HepG2 (cell line): ENCODE data around the gene TOMM20. TPM values are rescaled to one million over a fixed set of nuclear protein-coding genes. Genes with fewer than 3 reads are reported as not detected.
A peak's percentile ranks its signal among the peaks of the same experiment; 100 is the strongest.
"Not testable (repeated sequence)": the region's sequence is repeated elsewhere in the genome, so short reads cannot be mapped to it uniquely, and the experiment has no call there.

Experiments used
- EP300 ChIP-seq, 3 experiments: sonication (generic) in 1 of 3; formaldehyde crosslinking in 1 of 3; IDR thresholded peaks; 2 replicates each; pipeline versions ENCODE4 v1.5.1 to v1.6.1; 2011 to 2020; ENCODE audit warnings: low read depth in 2 of 3, low read length in 2 of 3, borderline replicate concordance in 1 of 3, improper control_type of control experiment in 1 of 3, mild to moderate bottlenecking in 1 of 3, missing genetic modification reagents in 1 of 3, moderate library complexity in 1 of 3
- GFI1 ChIP-seq: sonication (generic); formaldehyde crosslinking; IDR thresholded peaks from 2 replicates; pipeline ENCODE4 v1.5.0; 2020; ENCODE audit warnings: missing genetic modification reagents, mild to moderate bottlenecking, borderline replicate concordance
- HMG20A ChIP-seq: IDR thresholded peaks from 2 replicates; pipeline ENCODE4 v1.6.1; 2016; ENCODE audit warnings: borderline replicate concordance
- HNF4A ChIP-seq: sonication (generic); formaldehyde crosslinking; IDR thresholded peaks from 2 replicates; pipeline ENCODE4 v1.4.0; 2020; ENCODE audit warnings: missing genetic modification reagents
- KDM1A ChIP-seq: IDR thresholded peaks from 2 replicates; pipeline ENCODE4 v1.6.1; 2016; ENCODE audit warnings: missing compliant biosample characterization
- SALL1 ChIP-seq: sonication (generic); formaldehyde crosslinking; IDR thresholded peaks from 2 replicates; pipeline ENCODE4 v1.8.0; 2022; ENCODE audit warnings: mild to moderate bottlenecking, missing genetic modification reagents
- SOX5 ChIP-seq: IDR thresholded peaks from 2 replicates; pipeline ENCODE4 v1.6.1; 2016; ENCODE audit warnings: borderline replicate concordance
- SSRP1 ChIP-seq: IDR thresholded peaks from 2 replicates; pipeline ENCODE4 v1.6.1; 2016; ENCODE audit warnings: control low read depth
- TCF7 ChIP-seq: sonication (generic); IDR thresholded peaks from 2 replicates; pipeline ENCODE4 v1.6.1; 2016; ENCODE audit warnings: antibody characterized with exemption, low read depth
- ZBTB38 ChIP-seq: sonication (generic); formaldehyde crosslinking; IDR thresholded peaks from 2 replicates; pipeline ENCODE4 v1.5.1; 2020; ENCODE audit warnings: mild to moderate bottlenecking, missing genetic modification reagents
- ZBTB7B ChIP-seq: sonication (generic); formaldehyde crosslinking; IDR thresholded peaks from 2 replicates; pipeline ENCODE4 v1.4.0; 2020; ENCODE audit warnings: missing genetic modification reagents
- ZMYM2 ChIP-seq: sonication (generic); formaldehyde crosslinking; IDR thresholded peaks from 2 replicates; pipeline ENCODE4 v1.8.0; 2022; ENCODE audit warnings: mild to moderate bottlenecking, missing genetic modification reagents
- ZNF121 ChIP-seq: sonication (generic); formaldehyde crosslinking; IDR thresholded peaks from 2 replicates; pipeline ENCODE4 v1.5.0; 2020; ENCODE audit warnings: mild to moderate bottlenecking, missing genetic modification reagents
- ZNF24 ChIP-seq: fragments of 450-650 bp; IDR thresholded peaks from 2 replicates; pipeline ENCODE4 v1.6.1; 2017; ENCODE audit warnings: antibody characterized with exemption, mild to moderate bottlenecking
- ZNF629 ChIP-seq: sonication (generic); formaldehyde crosslinking; conservative IDR thresholded peaks from 2 replicates; pipeline ENCODE4 v1.5.0; 2020; ENCODE audit warnings: missing genetic modification reagents
- ZNF7 ChIP-seq: IDR thresholded peaks from 2 replicates; pipeline ENCODE4 v1.6.1; 2016; ENCODE audit warnings: missing biosample characterization, missing genetic modification reagents
- polyA plus RNA-seq, 8 experiments: library from polyadenylated mRNA; depleted of rRNA in 3 of 8; stranded (reverse) in 7 of 8; unstranded in 1 of 8; fragments of >200 nt; fragmentation: Illumina TruSeq in 4 of 8; extraction: Trizol in 4 of 8; gene quantifications; 2 replicates each; pipeline versions ENCODE4 v1.2.1 to v1.2.3, GENCODE V29; 2011 to 2016; ENCODE audit warnings: low read depth in 4 of 8, missing spikeins in 1 of 8, mixed read lengths in 1 of 8; ENCODE audit not compliant: insufficient read depth in 1 of 8
- total RNA-seq, 5 experiments: library from RNA; depleted of rRNA; stranded (reverse); fragments of >200 nt; fragmentation: Illumina TruSeq; extraction: Trizol; gene quantifications; 2 replicates each; pipeline ENCODE4 v1.2.3, GENCODE V29; 2016; ENCODE audit warnings: low read depth in 1 of 5
- TF ChIP-seq, protein P1 (sequence below): sonication (generic); formaldehyde crosslinking; IDR thresholded peaks from 2 replicates; pipeline ENCODE4 v1.4.0; 2020; ENCODE audit warnings: missing genetic modification reagents, borderline replicate concordance
- TF ChIP-seq, protein P2 (sequence below): IDR thresholded peaks from 2 replicates; pipeline ENCODE4 v1.6.1; 2016; ENCODE audit warnings: missing genetic modification reagents, missing compliant biosample characterization
- TF ChIP-seq, protein P3 (sequence below): sonication (generic); formaldehyde crosslinking; IDR thresholded peaks from 2 replicates; pipeline ENCODE4 v1.5.1; 2020; ENCODE audit warnings: mild to moderate bottlenecking, missing genetic modification reagents, moderate library complexity
- TF ChIP-seq, protein P4 (sequence below): sonication (generic); formaldehyde crosslinking; IDR thresholded peaks from 2 replicates; pipeline ENCODE4 v1.4.0; 2020; ENCODE audit warnings: missing genetic modification reagents, mild to moderate bottlenecking, borderline replicate concordance

TOMM20 gene
- total and polyA plus RNA-seq, 2 of the 13 experiments (the other 11 are each of a cell fraction or from before 2014, with no cell fraction given): 153 to 376 TPM

DNA sequence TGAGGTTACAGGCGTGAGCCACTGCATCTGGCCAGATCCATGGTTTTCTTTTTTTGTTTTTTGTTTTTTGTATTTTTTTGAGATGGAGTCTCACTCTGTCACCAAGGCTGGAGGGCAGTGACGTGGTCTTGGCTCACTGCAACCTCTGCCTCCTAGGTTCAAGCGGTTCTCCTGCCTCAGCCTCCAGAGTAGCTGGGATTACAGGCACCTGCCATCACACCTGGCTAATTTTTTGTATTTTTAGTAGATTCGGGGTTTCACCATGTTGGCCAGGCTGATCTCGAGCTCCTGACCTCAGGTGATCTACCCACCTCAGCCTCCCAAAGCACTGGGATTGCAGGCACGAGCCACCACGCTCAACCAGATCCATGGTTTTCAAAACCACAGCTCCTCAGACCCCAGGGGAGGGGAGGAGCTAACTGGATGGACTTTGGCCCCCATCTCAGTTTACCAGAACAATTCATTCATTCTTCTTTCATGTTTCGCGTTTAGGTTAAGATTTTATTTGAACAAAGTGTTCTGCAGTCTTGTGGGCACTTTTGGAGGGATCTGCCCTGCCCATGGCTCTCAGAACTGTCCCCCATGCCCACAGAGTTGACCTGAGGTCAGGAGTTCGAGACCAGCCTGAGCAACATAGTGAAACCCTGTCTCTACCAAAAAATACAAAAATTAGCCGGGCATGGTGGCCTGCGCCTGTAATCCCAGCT lies 43.1 kb downstream of the TOMM20 start (continued):
- TF ChIP-seq HMG20A (CRISPR knock-in tag) (peak; percentile 14; the same call in 1 of the 2 replicates), SOX5 (CRISPR knock-in tag) (peak; percentile 66; the same call in 1 of the 2 replicates), GFI1 (peak; percentile 44; the same call in 1 of the 2 replicates), EP300 (CRISPR knock-in tag; IDR thresholded peaks at IDR 0.05; ENCODE audit: borderline replicate concordance) (0 out of 2 replicates have a peak, but pooled peaks have one; percentile 43), ZBTB38 (peak; percentile 43; the same call in 1 of the 2 replicates), ZNF121 (0 out of 2 replicates have a peak, but pooled peaks have one; percentile 15), ZNF24 (peak; percentile 79), ZNF629 (CRISPR knock-in tag) (peak; percentile 40; the same call in 1 of the 2 replicates), ZMYM2 (CRISPR knock-in tag) (peak; percentile 78), ZNF7 (CRISPR knock-in tag) (0 out of 2 replicates have a peak, but pooled peaks have one; percentile 19), KDM1A (CRISPR knock-in tag) (peak; percentile 78; the same call in 1 of the 2 replicates), HNF4A (peak; percentile 63; the same call in 1 of the 2 replicates), TCF7 (peak; percentile 29; the same call in 1 of the 2 replicates), SALL1 (CRISPR knock-in tag) (peak; percentile 28), SSRP1 (peak; percentile 49; the same call in 1 of the 2 replicates), ZBTB7B (CRISPR knock-in tag) (0 out of 2 replicates have a peak, but pooled peaks have one; percentile 22)
- TF ChIP-seq, protein P1, sequence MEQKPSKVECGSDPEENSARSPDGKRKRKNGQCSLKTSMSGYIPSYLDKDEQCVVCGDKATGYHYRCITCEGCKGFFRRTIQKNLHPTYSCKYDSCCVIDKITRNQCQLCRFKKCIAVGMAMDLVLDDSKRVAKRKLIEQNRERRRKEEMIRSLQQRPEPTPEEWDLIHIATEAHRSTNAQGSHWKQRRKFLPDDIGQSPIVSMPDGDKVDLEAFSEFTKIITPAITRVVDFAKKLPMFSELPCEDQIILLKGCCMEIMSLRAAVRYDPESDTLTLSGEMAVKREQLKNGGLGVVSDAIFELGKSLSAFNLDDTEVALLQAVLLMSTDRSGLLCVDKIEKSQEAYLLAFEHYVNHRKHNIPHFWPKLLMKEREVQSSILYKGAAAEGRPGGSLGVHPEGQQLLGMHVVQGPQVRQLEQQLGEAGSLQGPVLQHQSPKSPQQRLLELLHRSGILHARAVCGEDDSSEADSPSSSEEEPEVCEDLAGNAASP: peak; percentile 56
- not testable (repeated sequence) for TF ChIP-seq EP300 (IDR thresholded peaks at IDR 0.05; ENCODE audit: low read depth in 2 of 2, low read length in 2 of 2)
- TF ChIP-seq, protein P2, sequence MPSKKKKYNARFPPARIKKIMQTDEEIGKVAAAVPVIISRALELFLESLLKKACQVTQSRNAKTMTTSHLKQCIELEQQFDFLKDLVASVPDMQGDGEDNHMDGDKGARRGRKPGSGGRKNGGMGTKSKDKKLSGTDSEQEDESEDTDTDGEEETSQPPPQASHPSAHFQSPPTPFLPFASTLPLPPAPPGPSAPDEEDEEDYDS (CRISPR knock-in tag): peak; percentile 21; the same call in 1 of the 2 replicates
- TF ChIP-seq, protein P3, sequence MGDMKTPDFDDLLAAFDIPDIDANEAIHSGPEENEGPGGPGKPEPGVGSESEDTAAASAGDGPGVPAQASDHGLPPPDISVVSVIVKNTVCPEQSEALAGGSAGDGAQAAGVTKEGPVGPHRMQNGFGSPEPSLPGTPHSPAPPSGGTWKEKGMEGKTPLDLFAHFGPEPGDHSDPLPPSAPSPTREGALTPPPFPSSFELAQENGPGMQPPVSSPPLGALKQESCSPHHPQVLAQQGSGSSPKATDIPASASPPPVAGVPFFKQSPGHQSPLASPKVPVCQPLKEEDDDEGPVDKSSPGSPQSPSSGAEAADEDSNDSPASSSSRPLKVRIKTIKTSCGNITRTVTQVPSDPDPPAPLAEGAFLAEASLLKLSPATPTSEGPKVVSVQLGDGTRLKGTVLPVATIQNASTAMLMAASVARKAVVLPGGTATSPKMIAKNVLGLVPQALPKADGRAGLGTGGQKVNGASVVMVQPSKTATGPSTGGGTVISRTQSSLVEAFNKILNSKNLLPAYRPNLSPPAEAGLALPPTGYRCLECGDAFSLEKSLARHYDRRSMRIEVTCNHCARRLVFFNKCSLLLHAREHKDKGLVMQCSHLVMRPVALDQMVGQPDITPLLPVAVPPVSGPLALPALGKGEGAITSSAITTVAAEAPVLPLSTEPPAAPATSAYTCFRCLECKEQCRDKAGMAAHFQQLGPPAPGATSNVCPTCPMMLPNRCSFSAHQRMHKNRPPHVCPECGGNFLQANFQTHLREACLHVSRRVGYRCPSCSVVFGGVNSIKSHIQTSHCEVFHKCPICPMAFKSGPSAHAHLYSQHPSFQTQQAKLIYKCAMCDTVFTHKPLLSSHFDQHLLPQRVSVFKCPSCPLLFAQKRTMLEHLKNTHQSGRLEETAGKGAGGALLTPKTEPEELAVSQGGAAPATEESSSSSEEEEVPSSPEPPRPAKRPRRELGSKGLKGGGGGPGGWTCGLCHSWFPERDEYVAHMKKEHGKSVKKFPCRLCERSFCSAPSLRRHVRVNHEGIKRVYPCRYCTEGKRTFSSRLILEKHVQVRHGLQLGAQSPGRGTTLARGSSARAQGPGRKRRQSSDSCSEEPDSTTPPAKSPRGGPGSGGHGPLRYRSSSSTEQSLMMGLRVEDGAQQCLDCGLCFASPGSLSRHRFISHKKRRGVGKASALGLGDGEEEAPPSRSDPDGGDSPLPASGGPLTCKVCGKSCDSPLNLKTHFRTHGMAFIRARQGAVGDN (CRISPR knock-in tag): peak; percentile 44
- TF ChIP-seq, protein P4, sequence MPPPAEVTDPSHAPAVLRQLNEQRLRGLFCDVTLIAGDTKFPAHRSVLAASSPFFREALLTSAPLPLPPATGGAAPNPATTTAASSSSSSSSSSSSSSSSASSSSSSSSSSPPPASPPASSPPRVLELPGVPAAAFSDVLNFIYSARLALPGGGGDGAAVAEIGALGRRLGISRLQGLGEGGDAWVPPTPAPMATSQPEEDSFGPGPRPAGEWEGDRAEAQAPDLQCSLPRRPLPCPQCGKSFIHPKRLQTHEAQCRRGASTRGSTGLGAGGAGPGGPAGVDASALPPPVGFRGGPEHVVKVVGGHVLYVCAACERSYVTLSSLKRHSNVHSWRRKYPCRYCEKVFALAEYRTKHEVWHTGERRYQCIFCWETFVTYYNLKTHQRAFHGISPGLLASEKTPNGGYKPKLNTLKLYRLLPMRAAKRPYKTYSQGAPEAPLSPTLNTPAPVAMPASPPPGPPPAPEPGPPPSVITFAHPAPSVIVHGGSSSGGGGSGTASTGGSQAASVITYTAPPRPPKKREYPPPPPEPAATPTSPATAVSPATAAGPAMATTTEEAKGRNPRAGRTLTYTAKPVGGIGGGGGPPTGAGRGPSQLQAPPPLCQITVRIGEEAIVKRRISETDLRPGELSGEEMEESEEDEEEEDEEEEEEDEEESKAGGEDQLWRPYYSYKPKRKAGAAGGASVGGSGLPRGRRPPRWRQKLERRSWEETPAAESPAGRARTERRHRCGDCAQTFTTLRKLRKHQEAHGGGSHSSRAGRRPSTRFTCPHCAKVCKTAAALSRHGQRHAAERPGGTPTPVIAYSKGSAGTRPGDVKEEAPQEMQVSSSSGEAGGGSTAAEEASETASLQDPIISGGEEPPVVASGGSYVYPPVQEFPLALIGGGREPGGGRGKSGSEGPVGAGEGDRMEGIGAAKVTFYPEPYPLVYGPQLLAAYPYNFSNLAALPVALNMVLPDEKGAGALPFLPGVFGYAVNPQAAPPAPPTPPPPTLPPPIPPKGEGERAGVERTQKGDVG (CRISPR knock-in tag): 0 out of 2 replicates have a peak, but pooled peaks have one; percentile 73
